CD4-positive, alpha-beta T cell treated with Interleukin-2 at 100 ng/mL for 4 hours (primary cell): Measurements from ENCODE around the gene RERE.
"Not testable (repeated sequence)": the region's sequence is repeated elsewhere in the genome, so short reads cannot be mapped to it uniquely, and the experiment has no call there.

Source experiments
- DNase-seq: peaks from one replicate; pipeline ENCODE4 v3.0.0-alpha.2; 2020; ENCODE audit warnings: low spot score

The RERE gene

GRCh38 chr1:8752411-8752810, 65.0 kb downstream of the RERE start:
- DNase-seq = no peak

- no peak for DNase-seq
Measured at GRCh38 chr1:8751984-8752383, 65.5 kb downstream of the RERE start.

- DNase-seq = no peak
Measured at GRCh38 chr1:8747879-8748825, 69.3 kb downstream of the RERE start.

DNA sequence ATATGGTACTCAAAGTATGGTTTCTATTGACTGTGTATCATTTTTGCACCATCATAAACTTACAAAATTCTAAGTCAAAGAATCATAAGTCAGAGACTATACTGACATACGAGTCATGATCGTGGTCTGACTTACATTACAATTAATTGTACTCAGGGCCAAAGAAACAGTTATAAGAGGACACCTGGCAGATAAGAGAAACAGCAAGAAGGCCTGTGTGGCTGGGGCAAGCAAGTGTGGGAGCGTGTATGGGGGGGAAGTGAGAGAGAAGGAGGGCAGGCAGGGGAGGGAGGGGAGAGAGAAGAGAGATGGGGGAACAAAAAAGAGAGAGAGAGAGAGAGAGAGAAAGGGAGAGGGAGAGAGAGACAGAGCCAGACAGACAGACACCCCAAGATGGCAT, 70.9 kb downstream of the RERE start:
- no peak for DNase-seq

DNA sequence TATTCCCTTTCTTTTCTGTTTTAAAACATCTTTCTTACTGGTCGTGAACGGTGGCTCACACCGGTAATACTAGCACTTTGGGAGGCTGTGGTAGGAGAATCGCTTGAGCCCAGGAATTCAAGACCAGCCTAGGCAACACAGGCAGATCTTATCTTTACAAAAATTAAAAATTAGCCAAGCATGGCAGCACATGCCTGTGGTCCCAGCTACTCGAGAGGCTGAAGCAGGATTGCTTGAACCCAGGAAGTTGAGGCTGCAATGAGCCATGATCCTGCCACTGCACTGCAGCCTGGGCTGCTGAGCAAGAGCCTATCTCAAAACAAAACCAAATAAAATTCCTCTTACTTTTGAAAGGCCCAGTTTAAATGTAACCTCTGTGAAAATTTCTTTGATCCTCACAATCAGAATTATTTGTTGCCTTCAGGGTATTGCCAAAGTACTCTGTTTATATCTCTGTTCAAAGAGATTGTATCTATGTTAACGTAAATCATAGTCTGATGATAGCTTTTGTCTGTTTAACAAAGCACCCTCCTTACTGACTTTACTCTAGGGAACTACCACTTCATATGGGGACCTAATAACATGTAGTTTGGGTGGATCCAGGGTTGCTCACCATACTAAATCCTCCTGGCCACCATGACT, 71.6 kb downstream of the RERE start:
- DNase-seq = no peak

DNA sequence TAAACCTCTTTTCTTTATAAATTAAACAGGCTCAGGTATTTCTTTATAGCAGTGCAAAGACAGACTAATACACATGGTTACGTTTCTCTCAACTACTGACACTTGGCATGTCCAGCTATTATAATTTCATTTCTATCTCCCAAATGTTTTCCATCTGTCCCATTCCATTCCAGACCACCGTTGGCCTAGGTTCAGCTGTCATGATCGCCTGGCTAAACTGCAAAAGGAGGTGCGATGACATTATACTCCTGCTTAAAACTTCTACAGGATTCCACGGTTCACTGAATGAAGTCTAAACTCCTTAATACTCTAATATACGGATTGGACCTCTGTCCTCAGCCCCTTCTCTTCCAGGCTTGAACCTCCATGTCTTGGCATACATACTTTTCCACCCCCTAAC, 72.1 kb downstream of the RERE start:
- DNase-seq = no peak

DNA sequence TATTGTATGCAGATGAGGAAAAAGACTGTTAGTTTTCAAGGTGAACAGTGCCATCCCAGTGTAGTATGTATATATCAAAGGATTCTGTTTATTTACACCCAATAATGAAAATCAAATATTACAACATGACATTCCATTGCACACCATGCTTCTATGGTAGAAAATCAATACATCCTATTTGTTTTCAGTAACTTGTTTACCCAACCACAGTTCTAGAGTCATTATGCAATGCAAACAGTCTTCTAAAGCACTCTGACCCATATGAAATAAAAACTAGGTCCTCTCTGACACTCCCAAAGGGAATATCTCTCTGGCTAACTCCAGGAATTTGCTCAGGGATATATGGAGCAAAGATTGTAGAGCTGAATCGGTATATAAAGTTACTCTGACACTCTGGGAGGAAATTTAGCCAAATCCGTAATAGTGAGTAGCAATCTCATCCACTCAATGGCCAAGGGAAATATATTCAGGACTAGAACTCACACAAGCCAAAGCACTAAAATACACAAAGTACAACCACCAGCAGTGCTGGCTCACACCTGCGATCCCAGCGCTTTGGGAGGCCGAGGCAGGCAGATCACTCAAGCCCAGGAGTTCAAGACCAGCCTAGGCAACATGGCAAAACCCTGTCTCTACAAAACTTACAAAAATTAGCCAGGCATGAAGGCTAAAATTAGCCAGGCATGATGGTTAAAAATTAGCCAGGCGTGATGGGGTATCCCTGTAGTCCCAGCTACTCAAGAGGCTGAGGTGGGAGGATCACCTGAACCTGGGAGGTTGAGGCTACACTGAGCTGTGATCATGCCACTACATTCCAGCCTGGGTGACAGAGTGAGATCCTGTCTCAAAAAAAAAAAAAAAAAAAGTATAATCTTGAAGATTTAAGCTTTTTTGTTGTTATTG, 75.2 kb downstream of the RERE start:
- no peak for DNase-seq

DNA sequence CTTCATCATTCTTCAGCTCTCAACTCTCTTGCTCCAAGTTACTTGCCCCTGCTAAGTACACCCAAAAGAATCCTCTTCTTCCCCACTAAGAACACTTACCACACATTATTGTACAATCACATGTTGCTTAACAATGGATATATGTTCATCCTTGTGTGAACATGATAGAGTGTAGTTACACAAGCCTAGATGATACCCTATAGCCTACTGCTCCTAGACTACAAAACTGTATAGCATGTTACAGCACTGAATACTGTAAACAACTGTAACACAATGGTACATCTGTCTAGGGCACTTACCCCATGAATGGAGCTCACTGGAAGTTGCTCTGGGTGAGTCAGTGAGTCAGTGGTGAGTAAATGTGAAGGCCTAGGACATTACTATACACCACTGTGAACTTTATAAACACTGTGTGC, 77.4 kb downstream of the RERE start:
- no peak for DNase-seq

GRCh38 chr1:8739377-8739776, 78.1 kb downstream of the RERE start:
- no peak for DNase-seq

- no peak for DNase-seq
Measured at GRCh38 chr1:8736927-8737326, 80.5 kb downstream of the RERE start.

- no peak for DNase-seq
Measured at GRCh38 chr1:8733484-8733883, 84.0 kb downstream of the RERE start.

GRCh38 chr1:8731162-8731561, 86.3 kb downstream of the RERE start:
- DNase-seq = no peak

- DNase-seq = no peak
Measured at GRCh38 chr1:8728464-8728863, 89.0 kb downstream of the RERE start.

DNA sequence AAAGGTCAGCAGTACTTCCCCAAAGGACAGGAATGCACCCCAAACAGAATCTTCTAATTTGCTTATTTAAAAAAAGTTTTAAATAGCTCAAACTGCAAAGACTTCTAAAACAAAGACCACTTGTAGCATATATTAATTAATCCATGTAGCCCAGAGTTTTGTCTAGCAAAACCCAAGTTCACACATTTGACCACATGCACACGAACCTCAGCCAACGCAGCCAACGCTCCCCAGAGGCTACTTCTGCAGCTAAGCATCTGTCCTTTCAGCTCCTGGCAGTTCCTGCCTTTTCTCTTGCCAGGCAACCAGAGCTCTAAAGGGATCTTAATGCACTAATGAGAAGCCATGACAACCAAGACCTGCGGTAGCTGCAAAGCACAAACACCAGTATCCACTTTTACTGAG, 89.6 kb downstream of the RERE start:
- no peak for DNase-seq

GRCh38 chr1:8727316-8727715, 90.1 kb downstream of the RERE start:
- not testable (repeated sequence) for DNase-seq

GRCh38 chr1:8726801-8727186, 90.6 kb downstream of the RERE start:
- DNase-seq = not testable (repeated sequence)

DNA sequence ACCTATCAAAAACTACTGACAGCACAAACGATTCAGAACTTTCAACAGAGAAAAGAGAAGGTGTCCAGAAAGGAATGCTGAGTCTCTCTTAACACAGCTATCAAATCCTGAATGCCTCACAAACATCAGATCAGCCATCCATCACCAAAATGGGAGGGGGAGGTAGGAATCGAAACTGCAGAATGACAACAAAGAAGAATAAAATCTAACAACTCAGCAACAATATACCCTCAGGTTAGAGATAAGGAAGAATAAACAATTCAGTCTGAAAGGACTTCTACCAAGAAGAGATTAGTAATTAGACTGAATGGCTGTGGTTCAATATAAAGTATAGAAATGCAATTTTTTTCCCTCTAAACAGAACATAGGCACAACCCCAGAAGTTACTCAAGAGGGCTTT, 94.4 kb downstream of the RERE start:
- no peak for DNase-seq

DNA sequence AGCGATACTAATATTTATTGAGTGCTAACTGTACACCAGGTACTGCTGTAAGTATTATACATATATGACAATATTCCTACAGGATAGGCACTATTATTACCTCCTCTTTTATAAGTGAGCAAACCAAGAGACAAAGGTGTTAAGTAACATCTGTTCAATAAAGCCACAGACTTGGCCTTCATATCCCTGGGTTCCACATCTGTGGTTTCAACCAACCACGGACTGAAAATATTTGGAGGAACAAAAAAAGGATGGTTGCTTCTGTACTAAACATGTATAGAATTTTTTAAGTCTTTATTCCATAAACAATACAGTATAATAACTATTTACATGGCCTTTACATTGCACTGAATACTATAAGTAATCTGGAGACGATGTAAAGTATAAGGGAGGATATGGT, 95.1 kb downstream of the RERE start:
- no peak for DNase-seq

DNA sequence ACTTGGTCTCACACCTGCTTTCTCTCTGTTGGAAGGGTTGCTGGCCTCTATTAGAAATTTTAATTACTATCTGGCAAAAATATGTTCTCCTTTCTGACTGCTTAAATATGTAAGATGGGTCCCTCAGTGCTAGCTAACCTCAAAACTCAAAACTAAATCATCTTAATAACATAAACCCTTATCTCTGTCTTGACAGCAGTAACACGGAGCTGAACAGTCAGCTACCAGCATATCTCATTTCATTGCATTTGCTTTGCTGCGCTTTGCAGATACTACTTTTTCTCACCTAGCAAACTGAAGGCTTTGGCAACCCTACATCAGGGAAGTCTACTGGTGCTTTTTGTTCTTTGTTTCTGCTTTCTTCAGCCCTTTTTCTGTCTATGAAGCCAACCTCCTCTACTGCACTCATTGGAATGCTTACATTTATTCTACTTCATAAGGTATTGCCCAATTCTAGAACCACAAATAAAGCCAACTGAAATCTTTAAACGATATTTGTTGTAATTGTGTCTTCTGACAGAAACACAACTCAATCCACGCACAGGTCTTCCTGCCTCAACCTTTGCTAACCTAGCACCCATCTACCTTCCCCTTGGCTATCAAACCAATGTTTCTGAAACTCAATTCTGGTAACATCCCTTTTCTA, 95.6 kb downstream of the RERE start:
- no peak for DNase-seq

DNA sequence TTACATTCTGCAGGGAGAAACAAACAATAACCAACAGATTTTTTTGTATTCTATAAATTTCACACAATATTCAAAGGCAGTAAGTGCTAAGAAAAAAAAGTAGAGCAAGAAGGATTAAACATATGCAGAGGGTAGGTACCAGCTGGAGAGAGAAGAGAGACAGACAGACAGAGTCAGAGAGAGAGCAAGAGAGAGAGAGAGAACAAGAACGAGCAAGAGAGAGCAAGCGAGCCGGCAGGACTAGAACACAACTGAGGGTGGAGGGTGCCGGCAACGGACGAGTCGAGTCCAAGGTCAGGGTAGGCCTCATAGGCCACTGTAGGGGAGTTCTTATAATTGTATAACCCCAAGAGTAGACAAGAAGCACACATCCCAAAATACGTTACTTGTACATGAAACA, 97.1 kb downstream of the RERE start:
- no peak for DNase-seq

DNA sequence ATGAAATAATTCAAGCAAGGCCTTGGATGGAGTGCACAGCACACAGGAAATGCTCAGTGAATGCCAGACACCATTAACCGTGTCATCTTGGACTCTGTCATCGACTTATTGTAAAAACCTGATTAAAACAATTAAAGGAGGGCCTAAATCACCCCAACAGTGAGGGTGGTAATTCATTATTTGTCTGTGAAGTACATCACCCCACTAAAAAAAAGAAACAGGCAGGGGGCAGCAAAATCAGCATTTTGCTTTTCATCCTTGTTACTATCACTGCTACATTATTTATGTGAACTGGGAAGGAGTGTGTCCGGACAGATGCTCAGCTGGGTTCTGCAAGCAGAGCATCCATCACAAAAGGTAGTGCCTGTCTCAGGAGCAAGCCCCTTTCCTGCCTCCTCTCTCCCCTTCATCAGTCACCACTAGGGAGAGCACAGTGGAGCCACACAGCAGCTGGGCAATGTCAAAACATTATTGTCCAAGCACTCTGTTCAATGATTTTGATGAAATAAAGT, 98.5 kb downstream of the RERE start:
- DNase-seq = no peak

GRCh38 chr1:8717148-8717547, 100.3 kb downstream of the RERE start:
- no peak for DNase-seq
